GM23338 (cell line): ENCODE data around the gene GLCE. TPM values are rescaled to one million over a fixed set of nuclear protein-coding genes. Genes with fewer than 3 reads are reported as not detected.

Experiments used
- ATAC-seq: fragments of 200-7000 bp; cut with Tn5 transposase; 3 replicates; pipeline ENCODE4 v1.9.1; 2020
- DNase-seq: peaks from one replicate; pipeline ENCODE4 v3.0.0-alpha.2; 2015; ENCODE audit warnings: low spot score
- H2AFZ ChIP-seq: fragments of 200-600 bp; sonication (generic); 2 replicates; pipeline ENCODE4 v1.8.0; 2016; ENCODE audit warnings: antibody characterized with exemption, mild to moderate bottlenecking, moderate library complexity
- H3F3A ChIP-seq: fragments of 200-600 bp; sonication (generic); replicated peaks from 2 replicates; pipeline ENCODE4 v1.8.0; 2017; ENCODE audit warnings: antibody characterized with exemption, mixed run types, low read depth
- H3K27ac ChIP-seq: fragments of 200-600 bp; sonication (generic); 2 replicates; pipeline ENCODE4 v1.6.1; 2016; ENCODE audit warnings: low read depth
- H3K27me3 ChIP-seq: fragments of 200-600 bp; sonication (generic); 2 replicates; pipeline ENCODE4 v1.8.0; 2016; ENCODE audit warnings: mild to moderate bottlenecking, mixed run types, moderate library complexity; ENCODE audit not compliant: insufficient read depth
- H3K36me3 ChIP-seq: fragments of 200-600 bp; sonication (generic); 2 replicates; pipeline ENCODE4 v1.8.0; 2016; ENCODE audit warnings: mild to moderate bottlenecking; ENCODE audit not compliant: insufficient read depth
- H3K4me1 ChIP-seq: fragments of 200-600 bp; sonication (generic); 2 replicates; pipeline ENCODE4 v1.8.0; 2016; ENCODE audit warnings: mild to moderate bottlenecking, moderate library complexity; ENCODE audit not compliant: insufficient read depth
- H3K4me2 ChIP-seq: fragments of 200-600 bp; sonication (generic); 2 replicates; pipeline ENCODE4 v1.7.1; 2017; ENCODE audit warnings: mixed run types
- H3K4me3 ChIP-seq: fragments of 200-600 bp; sonication (generic); 2 replicates; pipeline ENCODE4 v1.6.1; 2016; ENCODE audit warnings: mixed run types
- H3K79me2 ChIP-seq: fragments of 200-600 bp; sonication (generic); replicated peaks from 2 replicates; pipeline ENCODE4 v1.8.0; 2017; ENCODE audit warnings: mild to moderate bottlenecking; ENCODE audit not compliant: insufficient read depth
- H3K9me2 ChIP-seq: fragments of 200-600 bp; sonication (generic); 2 replicates; pipeline ENCODE4 v1.8.0; 2017; ENCODE audit not compliant: insufficient read depth
- H4K20me1 ChIP-seq: fragments of 200-600 bp; sonication (generic); replicated peaks from 2 replicates; pipeline ENCODE4 v1.8.0; 2017; ENCODE audit warnings: mild to moderate bottlenecking; ENCODE audit not compliant: insufficient read depth
- H3K27ac Mint-ChIP-seq: 2 replicates; pipeline ENCODE4 v1.8.0; 2020; ENCODE audit warnings: inconsistent platforms, mild to moderate bottlenecking, moderate library complexity, mixed read lengths
- H3K27me3 Mint-ChIP-seq: 3 replicates; pipeline ENCODE4 v1.8.0; 2022; ENCODE audit warnings: low read depth, mild to moderate bottlenecking, moderate library complexity, mixed read lengths, inconsistent platforms; ENCODE audit not compliant: insufficient read depth, poor library complexity
- H3K36me3 Mint-ChIP-seq: 3 replicates; pipeline ENCODE4 v1.8.0; 2021; ENCODE audit warnings: low read depth, mild to moderate bottlenecking, inconsistent platforms, moderate library complexity, mixed read lengths
- H3K4me1 Mint-ChIP-seq: 3 replicates; pipeline ENCODE4 v1.8.0; 2020; ENCODE audit warnings: mild to moderate bottlenecking, inconsistent platforms, mixed read lengths
- H3K4me3 Mint-ChIP-seq: 3 replicates; pipeline ENCODE4 v1.8.0; 2021; ENCODE audit warnings: moderate library complexity, mild to moderate bottlenecking, inconsistent platforms, mixed read lengths
- H3K9me3 Mint-ChIP-seq: 3 replicates; pipeline ENCODE4 v1.8.0; 2020; ENCODE audit warnings: moderate library complexity, mild to moderate bottlenecking, inconsistent platforms, mixed read lengths
- CREB1 ChIP-seq: fragments of 250-450 bp; sonication (Bioruptor Pico); IDR thresholded peaks from 2 replicates; pipeline ENCODE4 v1.5.0; 2020; ENCODE audit warnings: low read depth, mild to moderate bottlenecking, moderate library complexity
- EZH2 ChIP-seq: fragments of 200-600 bp; sonication (generic); IDR thresholded peaks from one replicate; pipeline ENCODE4 v1.8.0; 2017; ENCODE audit warnings: antibody characterized with exemption, mild to moderate bottlenecking, low read depth; ENCODE audit not compliant: unreplicated experiment
- EZH2phosphoT487 ChIP-seq: fragments of 200-600 bp; sonication (generic); IDR thresholded peaks from one replicate; pipeline ENCODE4 v1.8.1; 2018; ENCODE audit warnings: antibody characterized with exemption; ENCODE audit not compliant: unreplicated experiment
- JUNB ChIP-seq: IDR thresholded peaks from one replicate; pipeline ENCODE4 v1.6.1; 2016; ENCODE audit warnings: antibody characterized with exemption; ENCODE audit not compliant: unreplicated experiment
- NANOG ChIP-seq: IDR thresholded peaks from 2 replicates; pipeline ENCODE4 v1.6.1; 2016; ENCODE audit warnings: antibody characterized with exemption, borderline replicate concordance
- POLR2AphosphoS5 ChIP-seq: IDR thresholded peaks from 2 replicates; pipeline ENCODE4 v1.6.1; 2016; ENCODE audit warnings: antibody characterized with exemption, low read depth
- REST ChIP-seq: IDR thresholded peaks from one replicate; pipeline ENCODE4 v1.6.1; 2018; ENCODE audit warnings: antibody characterized with exemption; ENCODE audit not compliant: unreplicated experiment
- STAT1 ChIP-seq: IDR thresholded peaks from one replicate; pipeline ENCODE4 v1.6.1; 2016; ENCODE audit warnings: antibody characterized with exemption; ENCODE audit not compliant: unreplicated experiment
- polyA plus RNA-seq: library from polyadenylated mRNA; unstranded; fragments of >200 nt; fragmentation: Nextera tagmentation; extraction: Ambion mirVana; gene quantifications from 2 replicates; pipeline ENCODE4 v1.2.1, GENCODE V29; 2016
- total RNA-seq: library from RNA; depleted of rRNA; stranded (reverse); fragments of >200 nt; shearing (Covaris generic); gene quantifications from 2 replicates; pipeline ENCODE4 v1.2.3, GENCODE V29; 2014
- TF ChIP-seq, protein P1 (sequence below): IDR thresholded peaks from 2 replicates; pipeline ENCODE4 v1.6.1; 2016; ENCODE audit warnings: antibody characterized with exemption
- TF ChIP-seq, protein P2 (sequence below), 2 experiments: fragments of 200-600 bp in 1 of 2; sonication (generic) in 1 of 2; conservative IDR thresholded peaks; 2 replicates each; pipeline versions ENCODE4 v1.5.1 to v1.6.1; 2016 to 2017; ENCODE audit warnings: antibody characterized with exemption in 2 of 2, low read depth in 2 of 2, mild to moderate bottlenecking in 2 of 2, moderate library complexity in 1 of 2

GLCE gene
- total and polyA plus RNA-seq, 2 experiments from 2014 or later = 7.5 to 15.5 TPM

DNA sequence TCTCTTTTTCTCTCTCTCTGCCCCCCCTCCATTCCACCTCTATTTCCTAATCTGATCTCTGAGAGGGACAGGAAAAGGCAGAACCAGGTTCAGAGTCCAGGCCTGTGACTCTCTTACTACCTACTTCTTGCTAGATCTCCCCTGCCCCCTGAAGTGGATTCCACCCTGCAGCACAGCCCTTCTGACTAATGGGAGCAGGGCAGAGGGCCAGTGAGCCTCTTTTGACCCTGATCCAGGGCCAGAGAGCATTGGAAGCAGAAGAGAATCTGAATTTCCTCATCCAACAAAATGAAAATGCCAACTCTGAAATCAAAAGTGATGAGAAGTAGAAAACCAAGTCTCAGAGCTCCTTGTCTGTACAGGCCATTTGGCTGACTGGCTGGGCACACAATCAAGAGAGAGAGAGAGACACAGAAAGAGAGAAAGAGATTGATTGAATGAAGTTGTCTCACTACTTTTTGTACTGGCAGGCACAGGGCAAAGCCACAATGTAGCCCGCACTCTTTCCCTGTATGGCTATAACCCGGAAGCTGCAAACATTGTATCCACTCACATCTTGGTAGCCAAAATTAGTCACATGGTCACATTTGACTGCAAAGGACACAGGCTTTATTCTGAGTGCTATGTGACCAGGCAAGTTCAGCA is 31.6 kb upstream of the GLCE start:
- Mint-ChIP-seq H3K27ac (no peak overlapping the region), H3K4me3 (no peak overlapping the region), H3K9me3 (no peaks in the 10 kb centered on the region), H3K27me3 (peaks cover 5% of the 10 kb centered on the region), H3K36me3 (no peaks in the 10 kb centered on the region), H3K4me1 (peaks cover 42% of the 10 kb centered on the region)
- H3K9me2 ChIP-seq = no peaks in the 10 kb centered on the region
- H4K20me1 ChIP-seq = no peaks in the 10 kb centered on the region
- no peaks in the 10 kb centered on the region for H3K36me3 ChIP-seq
- DNase-seq (no peak), ATAC-seq (peak; percentile 32)
- H3K27me3 ChIP-seq = no peaks in the 10 kb centered on the region
- no peak for TF ChIP-seq REST
- TF ChIP-seq, protein P1, sequence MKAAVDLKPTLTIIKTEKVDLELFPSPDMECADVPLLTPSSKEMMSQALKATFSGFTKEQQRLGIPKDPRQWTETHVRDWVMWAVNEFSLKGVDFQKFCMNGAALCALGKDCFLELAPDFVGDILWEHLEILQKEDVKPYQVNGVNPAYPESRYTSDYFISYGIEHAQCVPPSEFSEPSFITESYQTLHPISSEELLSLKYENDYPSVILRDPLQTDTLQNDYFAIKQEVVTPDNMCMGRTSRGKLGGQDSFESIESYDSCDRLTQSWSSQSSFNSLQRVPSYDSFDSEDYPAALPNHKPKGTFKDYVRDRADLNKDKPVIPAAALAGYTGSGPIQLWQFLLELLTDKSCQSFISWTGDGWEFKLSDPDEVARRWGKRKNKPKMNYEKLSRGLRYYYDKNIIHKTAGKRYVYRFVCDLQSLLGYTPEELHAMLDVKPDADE = no peak
- no peak overlapping the region for H3K27ac ChIP-seq
- no peak overlapping the region for H3K4me2 ChIP-seq
- no peak overlapping the region for H3K4me3 ChIP-seq
- no peak overlapping the region for H2AFZ ChIP-seq
- no peaks in the 10 kb centered on the region for H3F3A ChIP-seq
- no peaks in the 10 kb centered on the region for H3K79me2 ChIP-seq
- peaks cover 15% of the 10 kb centered on the region for H3K4me1 ChIP-seq

DNA sequence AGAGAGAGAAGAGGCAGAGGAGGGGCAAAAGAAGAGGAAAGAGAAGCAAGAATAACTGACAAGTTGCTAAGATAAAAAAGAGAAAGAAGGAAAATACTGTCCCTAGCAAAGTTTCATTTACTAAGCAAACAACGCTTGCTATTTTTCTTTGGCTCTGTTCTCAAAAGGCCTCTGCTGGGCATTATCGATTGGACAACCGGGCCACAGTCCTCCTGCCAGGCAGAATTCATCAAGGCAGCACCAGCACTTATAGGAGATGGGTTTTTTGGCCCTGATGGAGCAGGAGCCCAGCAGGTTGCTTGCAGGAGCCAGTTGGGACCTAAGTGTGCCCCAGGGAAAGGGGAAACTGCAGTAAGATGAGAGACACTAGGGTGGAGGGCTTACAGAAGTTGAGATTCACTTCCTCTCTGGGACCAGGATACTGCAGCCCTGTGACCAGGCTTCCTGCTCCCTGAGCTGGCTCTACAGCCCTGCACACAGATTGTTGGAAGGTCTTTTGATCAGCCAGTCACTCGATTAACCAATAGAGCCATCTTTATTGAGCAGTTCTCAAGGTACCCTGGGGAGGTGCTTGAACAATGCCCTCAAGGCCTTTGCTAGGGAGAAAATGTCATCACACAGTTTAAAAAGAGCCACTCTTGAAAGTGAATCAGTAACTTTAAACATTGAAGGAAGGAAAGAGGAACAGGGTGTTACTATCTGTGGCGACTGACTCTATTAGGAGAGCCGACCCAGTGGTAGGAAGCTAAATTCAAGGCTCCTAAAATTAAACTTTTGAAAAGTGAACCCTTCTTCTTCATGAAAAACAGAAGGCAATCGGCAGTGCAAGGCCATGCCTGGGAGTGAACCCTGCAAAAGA is 28.8 kb upstream of the GLCE start:
- peaks cover 5% of the 10 kb centered on the region for H3K27me3 Mint-ChIP-seq
- peaks cover 32% of the 10 kb centered on the region for H3K4me1 Mint-ChIP-seq
- Histone ChIP-seq H3K27ac (no peak overlapping the region), H3K4me1 (peaks cover 10% of the 10 kb centered on the region), H3K79me2 (no peaks in the 10 kb centered on the region), H3F3A (no peaks in the 10 kb centered on the region), H3K9me2 (peaks cover 8% of the 10 kb centered on the region; the same call in 1 of the 2 replicates), H3K36me3 (no peaks in the 10 kb centered on the region), H2AFZ (peak overlapping the region; percentile 66; the same call in 1 of the 2 replicates), H3K4me2 (no peak overlapping the region), H4K20me1 (no peaks in the 10 kb centered on the region), H3K27me3 (no peaks in the 10 kb centered on the region), H3K4me3 (no peak overlapping the region)
- no peak for DNase-seq
- no peak overlapping the region for H3K4me3 Mint-ChIP-seq
- H3K27ac Mint-ChIP-seq = no peak overlapping the region
- H3K9me3 Mint-ChIP-seq = no peaks in the 10 kb centered on the region
- ATAC-seq = no peak
- H3K36me3 Mint-ChIP-seq = no peaks in the 10 kb centered on the region
- TF ChIP-seq EZH2phosphoT487 (no peak), EZH2 (no peak), CREB1 (CRISPR knock-in tag) (no peak), STAT1 (no peak), JUNB (no peak), POLR2AphosphoS5 (no peak), NANOG (no peak)
- TF ChIP-seq, protein P1 = no peak
- TF ChIP-seq, protein P2, sequence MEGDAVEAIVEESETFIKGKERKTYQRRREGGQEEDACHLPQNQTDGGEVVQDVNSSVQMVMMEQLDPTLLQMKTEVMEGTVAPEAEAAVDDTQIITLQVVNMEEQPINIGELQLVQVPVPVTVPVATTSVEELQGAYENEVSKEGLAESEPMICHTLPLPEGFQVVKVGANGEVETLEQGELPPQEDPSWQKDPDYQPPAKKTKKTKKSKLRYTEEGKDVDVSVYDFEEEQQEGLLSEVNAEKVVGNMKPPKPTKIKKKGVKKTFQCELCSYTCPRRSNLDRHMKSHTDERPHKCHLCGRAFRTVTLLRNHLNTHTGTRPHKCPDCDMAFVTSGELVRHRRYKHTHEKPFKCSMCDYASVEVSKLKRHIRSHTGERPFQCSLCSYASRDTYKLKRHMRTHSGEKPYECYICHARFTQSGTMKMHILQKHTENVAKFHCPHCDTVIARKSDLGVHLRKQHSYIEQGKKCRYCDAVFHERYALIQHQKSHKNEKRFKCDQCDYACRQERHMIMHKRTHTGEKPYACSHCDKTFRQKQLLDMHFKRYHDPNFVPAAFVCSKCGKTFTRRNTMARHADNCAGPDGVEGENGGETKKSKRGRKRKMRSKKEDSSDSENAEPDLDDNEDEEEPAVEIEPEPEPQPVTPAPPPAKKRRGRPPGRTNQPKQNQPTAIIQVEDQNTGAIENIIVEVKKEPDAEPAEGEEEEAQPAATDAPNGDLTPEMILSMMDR (conservative IDR thresholded peaks at IDR 0.05; ENCODE audit: low read depth in 2 of 2) = no peak
